ENCODE results near the gene MIER2.

Gene MIER2

DNA sequence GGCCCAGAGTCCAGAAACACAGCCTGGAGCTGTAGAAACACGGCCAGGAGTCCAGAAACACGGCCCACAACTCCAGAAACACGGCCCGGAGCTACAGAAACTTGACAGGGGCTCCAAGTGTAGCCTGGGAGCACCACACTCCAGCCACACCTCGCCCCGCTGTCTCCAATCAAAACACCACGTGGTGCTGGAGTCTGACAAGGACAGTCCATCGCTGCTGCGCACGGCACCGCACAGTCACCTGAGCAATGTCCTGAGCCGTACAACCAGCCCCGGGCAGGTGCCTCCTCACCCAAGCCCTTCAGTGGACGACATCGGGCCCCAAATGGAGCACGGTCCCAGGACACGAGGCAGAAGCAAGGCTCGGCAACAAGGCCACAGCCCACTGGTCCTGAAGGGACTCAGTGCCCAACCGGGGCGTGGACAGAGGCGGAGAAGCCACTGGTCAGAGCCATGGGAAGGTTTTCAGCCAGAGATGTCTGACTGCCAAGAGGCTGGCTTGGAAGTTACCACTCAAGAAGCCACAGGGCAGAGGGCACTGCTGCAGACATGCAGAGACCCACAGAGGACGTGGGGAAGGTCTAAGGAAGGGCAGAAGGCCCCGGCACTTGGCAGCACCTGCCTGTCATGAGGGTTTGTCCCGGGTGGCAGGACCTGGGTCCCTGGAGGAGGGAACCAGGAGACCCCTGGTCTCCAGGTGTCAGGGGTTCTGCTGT, 33.7 kb downstream of the MIER2 start:
- Histone ChIP-seq H3K4me3 (ENCODE audit: low read length) (no peak overlapping the region), H3K9me3 (ENCODE audit: control insufficient read depth, insufficient read depth, low read length) (no peaks in the 10 kb centered on the region), H3K27me3 (ENCODE audit: control insufficient read depth, low read length) (no peaks in the 10 kb centered on the region), H3K4me1 (ENCODE audit: control insufficient read depth, low read length) (no peaks in the 10 kb centered on the region), H3K9me2 (replicated peaks; ENCODE audit: control insufficient read depth, low read length) (no peaks in the 10 kb centered on the region), H3K4me2 (ENCODE audit: low read length) (no peak overlapping the region), H3F3A (ENCODE audit: control insufficient read depth, insufficient read depth) (no peaks in the 10 kb centered on the region), H3K79me2 (ENCODE audit: control insufficient read depth, low read length) (peaks cover 2% of the 10 kb centered on the region; the same call in 1 of the 2 replicates), H4K20me1 (ENCODE audit: control insufficient read depth, insufficient read depth, low read depth, low read length) (no peaks in the 10 kb centered on the region), H3K36me3 (ENCODE audit: control insufficient read depth, low read length) (peaks cover 35% of the 10 kb centered on the region), H3K27ac (ENCODE audit: low read depth, low read length) (no peak overlapping the region)
- no peak for TF ChIP-seq EZH2phosphoT487 (IDR thresholded peaks at IDR 0.05; ENCODE audit: borderline replicate concordance, low read length)
- TF ChIP-seq, protein P1, sequence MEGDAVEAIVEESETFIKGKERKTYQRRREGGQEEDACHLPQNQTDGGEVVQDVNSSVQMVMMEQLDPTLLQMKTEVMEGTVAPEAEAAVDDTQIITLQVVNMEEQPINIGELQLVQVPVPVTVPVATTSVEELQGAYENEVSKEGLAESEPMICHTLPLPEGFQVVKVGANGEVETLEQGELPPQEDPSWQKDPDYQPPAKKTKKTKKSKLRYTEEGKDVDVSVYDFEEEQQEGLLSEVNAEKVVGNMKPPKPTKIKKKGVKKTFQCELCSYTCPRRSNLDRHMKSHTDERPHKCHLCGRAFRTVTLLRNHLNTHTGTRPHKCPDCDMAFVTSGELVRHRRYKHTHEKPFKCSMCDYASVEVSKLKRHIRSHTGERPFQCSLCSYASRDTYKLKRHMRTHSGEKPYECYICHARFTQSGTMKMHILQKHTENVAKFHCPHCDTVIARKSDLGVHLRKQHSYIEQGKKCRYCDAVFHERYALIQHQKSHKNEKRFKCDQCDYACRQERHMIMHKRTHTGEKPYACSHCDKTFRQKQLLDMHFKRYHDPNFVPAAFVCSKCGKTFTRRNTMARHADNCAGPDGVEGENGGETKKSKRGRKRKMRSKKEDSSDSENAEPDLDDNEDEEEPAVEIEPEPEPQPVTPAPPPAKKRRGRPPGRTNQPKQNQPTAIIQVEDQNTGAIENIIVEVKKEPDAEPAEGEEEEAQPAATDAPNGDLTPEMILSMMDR (IDR thresholded peaks at IDR 0.05; ENCODE audit: low read depth, low read length, poor library complexity, severe bottlenecking): no peak

DNA sequence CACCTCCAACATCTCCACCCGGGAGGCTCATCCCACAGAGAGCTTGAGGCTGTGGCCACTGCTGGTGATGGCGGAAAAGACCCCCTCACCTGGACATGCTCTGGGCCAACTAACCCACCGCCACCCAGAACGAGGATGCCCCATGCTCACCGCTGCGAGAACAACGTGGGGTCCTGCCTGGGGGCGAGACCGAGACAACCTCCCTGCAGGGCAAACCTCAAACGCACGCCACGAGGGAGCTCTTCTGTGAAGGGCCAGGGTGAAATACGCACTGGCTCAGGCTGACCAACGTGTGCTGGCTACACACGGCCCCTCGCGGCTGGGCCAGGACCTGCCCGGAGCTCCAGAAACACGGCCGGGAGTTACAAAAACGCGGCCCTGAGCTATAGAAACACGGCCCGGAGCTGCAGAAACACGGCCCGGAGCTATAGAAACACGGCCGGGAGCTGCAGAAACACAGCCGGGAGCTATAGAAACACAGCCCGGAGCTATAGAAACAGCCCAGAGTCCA, 34.4 kb downstream of the MIER2 start:
- Histone ChIP-seq H3K36me3 (ENCODE audit: control insufficient read depth, low read length) (peaks cover 32% of the 10 kb centered on the region), H3K4me3 (ENCODE audit: low read length) (no peak overlapping the region), H3F3A (ENCODE audit: control insufficient read depth, insufficient read depth) (no peaks in the 10 kb centered on the region), H3K79me2 (ENCODE audit: control insufficient read depth, low read length) (0 out of 2 replicates have a peak, but pooled peaks cover 2% of the 10 kb centered on the region), H3K4me1 (ENCODE audit: control insufficient read depth, low read length) (no peaks in the 10 kb centered on the region), H4K20me1 (ENCODE audit: control insufficient read depth, insufficient read depth, low read depth, low read length) (no peaks in the 10 kb centered on the region), H3K4me2 (ENCODE audit: low read length) (no peak overlapping the region), H3K9me2 (replicated peaks; ENCODE audit: control insufficient read depth, low read length) (no peaks in the 10 kb centered on the region), H3K27me3 (ENCODE audit: control insufficient read depth, low read length) (no peaks in the 10 kb centered on the region), H3K27ac (ENCODE audit: low read depth, low read length) (no peak overlapping the region), H3K9me3 (ENCODE audit: control insufficient read depth, insufficient read depth, low read length) (no peaks in the 10 kb centered on the region)
- TF ChIP-seq, protein P1 (IDR thresholded peaks at IDR 0.05; ENCODE audit: low read depth, low read length, poor library complexity, severe bottlenecking): no peak
- TF ChIP-seq EZH2phosphoT487 (IDR thresholded peaks at IDR 0.05; ENCODE audit: borderline replicate concordance, low read length): no peak

DNA sequence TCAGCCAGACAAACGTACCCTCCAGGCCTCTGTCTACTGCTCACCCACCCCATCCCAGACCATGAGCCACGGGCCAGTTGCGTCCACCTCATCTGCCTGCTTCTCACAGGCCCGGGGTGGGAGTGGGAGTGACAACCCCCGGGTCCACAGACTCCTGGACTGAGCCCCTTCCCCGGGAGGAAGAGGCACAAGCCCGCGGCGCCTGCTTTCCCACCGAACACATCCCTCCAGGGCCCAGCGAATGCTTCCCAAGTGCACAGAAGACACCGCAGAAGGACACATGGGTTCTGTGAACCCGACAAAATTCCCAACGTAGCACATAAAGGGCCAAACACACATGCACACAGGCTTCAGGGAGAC, 35.4 kb downstream of the MIER2 start:
- Histone ChIP-seq H3K4me3 (ENCODE audit: low read length) (no peak overlapping the region), H3K9me2 (replicated peaks; ENCODE audit: control insufficient read depth, low read length) (no peaks in the 10 kb centered on the region), H3K4me2 (ENCODE audit: low read length) (no peak overlapping the region), H3K27ac (ENCODE audit: low read depth, low read length) (no peak overlapping the region), H3F3A (ENCODE audit: control insufficient read depth, insufficient read depth) (no peaks in the 10 kb centered on the region), H3K36me3 (ENCODE audit: control insufficient read depth, low read length) (peaks cover 32% of the 10 kb centered on the region), H3K9me3 (ENCODE audit: control insufficient read depth, insufficient read depth, low read length) (no peaks in the 10 kb centered on the region), H4K20me1 (ENCODE audit: control insufficient read depth, insufficient read depth, low read depth, low read length) (no peaks in the 10 kb centered on the region), H3K4me1 (ENCODE audit: control insufficient read depth, low read length) (no peaks in the 10 kb centered on the region), H3K27me3 (ENCODE audit: control insufficient read depth, low read length) (no peaks in the 10 kb centered on the region), H3K79me2 (ENCODE audit: control insufficient read depth, low read length) (0 out of 2 replicates have a peak, but pooled peaks cover 2% of the 10 kb centered on the region)
- no peak for TF ChIP-seq EZH2phosphoT487 (IDR thresholded peaks at IDR 0.05; ENCODE audit: borderline replicate concordance, low read length)
- TF ChIP-seq, protein P1 (IDR thresholded peaks at IDR 0.05; ENCODE audit: low read depth, low read length, poor library complexity, severe bottlenecking): no peak
